CD4-positive, alpha-beta memory T cell (primary cell): ENCODE results near the gene OOSP1. TPM values are rescaled to one million over a fixed set of nuclear protein-coding genes. Genes with fewer than 3 reads are reported as not detected.

ENCODE experiments used
- CTCF ChIA-PET: fragments of 350-600 bp; sonication (Branson Sonifier 250); formaldehyde crosslinking; loops from one replicate; lab custom pipeline; 2021; ENCODE audit warnings: inconsistent platforms; ENCODE audit not compliant: partially characterized antibody; lab: Charles Lee
- POLR2A ChIA-PET: fragments of 350-600 bp; sonication (Branson Sonifier 250); formaldehyde crosslinking; loops from one replicate; lab custom pipeline; 2021; ENCODE audit not compliant: partially characterized antibody; lab: Charles Lee
- DNase-seq, 5 donors: peaks; one replicate each; pipeline versions ENCODE4 v3.0.0 to v3.0.0-alpha.2; 2020 to 2022; ENCODE audit warnings: mixed read lengths in 1 of 5
- H3K27ac ChIP-seq: one replicate; pipeline ENCODE4 v1.7.0; 2013; ENCODE audit warnings: low read depth, low read length
- H3K27me3 ChIP-seq: 2 replicates; pipeline ENCODE4 v1.7.0; 2013; ENCODE audit warnings: mild to moderate bottlenecking, low read length, moderate library complexity; ENCODE audit not compliant: insufficient read depth
- H3K36me3 ChIP-seq: 2 replicates; pipeline ENCODE4 v1.7.0; 2013; ENCODE audit warnings: mild to moderate bottlenecking, low read length, moderate library complexity; ENCODE audit not compliant: insufficient read depth
- H3K4me1 ChIP-seq: 2 replicates; pipeline ENCODE4 v1.7.0; 2013; ENCODE audit warnings: mild to moderate bottlenecking, low read length, moderate library complexity; ENCODE audit not compliant: insufficient read depth
- H3K4me3 ChIP-seq, 2 donors: one replicate each; pipeline ENCODE4 v1.7.0; 2013; ENCODE audit warnings: low read length in 2 of 2, mild to moderate bottlenecking in 1 of 2
- H3K9me3 ChIP-seq, 2 donors: one replicate each; pipeline ENCODE4 v1.7.0; 2013; ENCODE audit warnings: low read length in 2 of 2, control low read depth in 1 of 2; ENCODE audit not compliant: control insufficient read depth in 1 of 2
- H3K27ac Mint-ChIP-seq, 7 donors: one replicate each; pipeline ENCODE4 v1.8.0; 2020 to 2021; ENCODE audit warnings: mixed read lengths in 7 of 7, mild to moderate bottlenecking in 6 of 7, inconsistent platforms in 3 of 7, moderate library complexity in 3 of 7
- H3K27me3 Mint-ChIP-seq, 2 donors: one replicate each; pipeline ENCODE4 v1.8.0; 2020 to 2021; ENCODE audit warnings: mixed read lengths in 2 of 2
- H3K36me3 Mint-ChIP-seq, 2 donors: one replicate each; pipeline ENCODE4 v1.8.0; 2020 to 2021; ENCODE audit warnings: mixed read lengths in 2 of 2, inconsistent platforms in 1 of 2, mild to moderate bottlenecking in 1 of 2
- H3K4me1 Mint-ChIP-seq, 4 donors: one replicate each; pipeline ENCODE4 v1.8.0; 2020 to 2021; ENCODE audit warnings: mixed read lengths in 4 of 4, mild to moderate bottlenecking in 1 of 4
- H3K4me3 Mint-ChIP-seq, 8 donors: one replicate each; pipeline ENCODE4 v1.8.0; 2020 to 2021; ENCODE audit warnings: mixed read lengths in 8 of 8, mild to moderate bottlenecking in 7 of 8, moderate library complexity in 6 of 8, inconsistent platforms in 3 of 8
- H3K9me3 Mint-ChIP-seq, 8 donors: one replicate each; pipeline ENCODE4 v1.8.0; 2020 to 2021; ENCODE audit warnings: mixed read lengths in 8 of 8, mild to moderate bottlenecking in 5 of 8, inconsistent platforms in 3 of 8, moderate library complexity in 1 of 8
- intact Hi-C: fragments of 100-400 bp; cut with micrococcal nuclease; formaldehyde crosslinking; loops from one replicate; pipeline ENCODE4 v1.15.1; 2023
- polyA plus RNA-seq, 2 donors: library from polyadenylated mRNA; unstranded; fragments of 300-500 nt; fragmentation: Illumina TruSeq; gene quantifications; one replicate each; pipeline ENCODE4 v1.2.3, GENCODE V29; 2021
- total RNA-seq, 2 experiments: library from RNA; stranded (reverse); gene quantifications; one replicate each; pipeline ENCODE4 v1.2.3, GENCODE V29; 2021

Gene OOSP1
- total and polyA plus RNA-seq, 4 experiments from 2014 or later: not detected

GRCh38 chr11:59997800-59998199 is 59.6 kb downstream of the OOSP1 start:
- no peaks in the 10 kb centered on the region for H3K4me1 Mint-ChIP-seq
- peaks cover 0 to 5% (median 2%) of the 10 kb centered on the region in 8 donors for H3K9me3 Mint-ChIP-seq
- no peak for DNase-seq
- Histone ChIP-seq H3K36me3 (no peaks in the 10 kb centered on the region), H3K27me3 (no peaks in the 10 kb centered on the region), H3K27ac (no peak overlapping the region), H3K4me1 (no peaks in the 10 kb centered on the region), H3K4me3 (no peak overlapping the region), H3K9me3 (no peaks in the 10 kb centered on the region)
- intact Hi-C loops: no loop called here
- CTCF ChIA-PET: no interaction called here
- H3K36me3 Mint-ChIP-seq: no peaks in the 10 kb centered on the region
- peaks cover 4 to 8% of the 10 kb centered on the region in 2 donors for H3K27me3 Mint-ChIP-seq
- no peak overlapping the region for H3K27ac Mint-ChIP-seq
- H3K4me3 Mint-ChIP-seq: no peak overlapping the region
- POLR2A ChIA-PET: no interaction called here

DNA sequence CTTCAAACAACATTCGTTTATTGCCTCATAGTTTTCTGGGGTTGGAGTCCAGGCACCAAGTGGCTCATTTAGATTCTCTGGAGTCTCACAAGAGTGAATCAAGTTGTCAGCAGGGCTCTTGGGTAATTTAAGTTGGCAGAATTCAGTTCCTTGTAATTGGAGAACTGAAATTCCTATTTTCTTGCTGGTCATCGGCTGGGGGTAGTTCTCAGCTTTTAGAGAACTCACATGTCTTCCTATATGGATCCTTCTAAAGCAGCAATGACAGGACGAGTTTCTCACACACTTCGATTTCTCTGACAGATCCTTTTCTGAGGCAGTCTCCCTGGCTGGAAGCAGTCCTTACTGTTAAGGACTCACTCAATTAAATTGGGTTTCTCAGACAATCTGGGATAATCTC is 61.5 kb downstream of the OOSP1 start:
- Histone ChIP-seq H3K36me3 (no peaks in the 10 kb centered on the region), H3K27me3 (no peaks in the 10 kb centered on the region), H3K4me3 (no peak overlapping the region), H3K27ac (no peak overlapping the region), H3K4me1 (no peaks in the 10 kb centered on the region), H3K9me3 (no peaks in the 10 kb centered on the region)
- no peak overlapping the region for H3K27ac Mint-ChIP-seq
- ChIA-PET CTCF (no interaction called here), POLR2A (no interaction called here)
- no peaks in the 10 kb centered on the region for H3K36me3 Mint-ChIP-seq
- intact Hi-C loops: no loop called here
- H3K27me3 Mint-ChIP-seq: peaks cover 5 to 9% of the 10 kb centered on the region in 2 donors
- DNase-seq: no peak
- H3K4me3 Mint-ChIP-seq: no peak overlapping the region
- H3K9me3 Mint-ChIP-seq: peaks cover 0 to 2% (median 0%) of the 10 kb centered on the region in 8 donors
- no peaks in the 10 kb centered on the region for H3K4me1 Mint-ChIP-seq

DNA sequence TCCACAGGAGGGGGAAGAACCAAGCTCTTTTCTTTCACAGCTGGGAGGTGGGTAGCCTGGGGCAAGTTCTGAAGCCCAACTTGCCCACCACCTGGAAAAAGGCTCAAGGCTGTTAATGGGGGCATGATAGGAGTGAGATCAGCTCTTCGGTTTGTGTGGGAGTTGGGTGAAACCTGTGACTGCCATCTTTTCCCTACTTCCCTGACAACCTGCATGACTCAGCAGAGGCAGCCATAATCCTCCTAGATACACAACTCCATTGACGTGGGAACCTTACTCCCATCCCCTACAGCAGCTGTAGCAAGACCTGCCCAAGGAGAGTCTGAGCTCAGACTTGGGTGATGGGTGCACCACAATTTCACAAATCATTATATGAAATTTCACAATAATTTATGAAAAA is 65.5 kb downstream of the OOSP1 start:
- POLR2A ChIA-PET: no interaction called here
- H3K4me3 ChIP-seq: no peak overlapping the region
- no peaks in the 10 kb centered on the region for H3K36me3 Mint-ChIP-seq
- H3K4me1 Mint-ChIP-seq: no peaks in the 10 kb centered on the region
- no peak overlapping the region for H3K4me3 Mint-ChIP-seq
- no peaks in the 10 kb centered on the region for H3K9me3 Mint-ChIP-seq
- no peaks in the 10 kb centered on the region for H3K36me3 ChIP-seq
- H3K27me3 Mint-ChIP-seq: peaks cover 1 to 3% of the 10 kb centered on the region in 2 donors
- no peaks in the 10 kb centered on the region for H3K27me3 ChIP-seq
- intact Hi-C loops: no loop called here
- no peak for DNase-seq
- no peaks in the 10 kb centered on the region for H3K4me1 ChIP-seq
- CTCF ChIA-PET: no interaction called here
- no peak overlapping the region for H3K27ac ChIP-seq
- H3K27ac Mint-ChIP-seq: no peak overlapping the region
- H3K9me3 ChIP-seq: no peaks in the 10 kb centered on the region

DNA sequence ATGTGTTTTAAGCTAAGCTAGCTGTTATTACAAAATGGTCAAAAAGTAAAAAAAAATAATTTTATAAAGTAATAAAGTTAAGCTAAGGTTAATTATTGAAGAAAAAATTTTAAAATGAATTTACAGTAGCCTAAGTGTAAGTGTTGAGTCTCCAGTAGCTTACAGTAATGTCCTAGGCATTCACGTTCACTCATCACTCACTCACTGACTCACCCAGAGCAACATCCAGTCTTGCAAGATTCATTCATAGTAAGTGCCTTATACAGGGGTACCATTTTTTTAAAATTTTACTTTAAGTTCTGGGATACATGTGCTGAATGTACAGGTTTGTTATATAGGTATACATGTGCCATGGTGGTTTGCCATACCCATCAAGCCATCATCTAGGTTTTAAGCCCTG is 67.1 kb downstream of the OOSP1 start:
- no peaks in the 10 kb centered on the region for H3K4me1 Mint-ChIP-seq
- peaks cover 3 to 5% of the 10 kb centered on the region in 2 donors for H3K27me3 Mint-ChIP-seq
- Histone ChIP-seq H3K36me3 (no peaks in the 10 kb centered on the region), H3K27me3 (no peaks in the 10 kb centered on the region), H3K9me3 (no peaks in the 10 kb centered on the region), H3K27ac (no peak overlapping the region), H3K4me1 (no peaks in the 10 kb centered on the region), H3K4me3 (no peak overlapping the region)
- H3K4me3 Mint-ChIP-seq: no peak overlapping the region
- intact Hi-C loops: no loop called here
- H3K36me3 Mint-ChIP-seq: no peaks in the 10 kb centered on the region
- no peak for DNase-seq
- ChIA-PET POLR2A (no interaction called here), CTCF (no interaction called here)
- no peaks in the 10 kb centered on the region for H3K9me3 Mint-ChIP-seq
- H3K27ac Mint-ChIP-seq: no peak overlapping the region

Other genes with a start within 250 kb of the OOSP1 start
- not detected for gene OR10V1, start 224.6 kb upstream of the OOSP1 start, total RNA-seq
- gene OR10V1, start 224.6 kb upstream of the OOSP1 start, polyA plus RNA-seq: not detected
- 10 to 100 TPM; 13.6 to 15.4 TPM for gene STX3, start 183.1 kb upstream of the OOSP1 start, total RNA-seq
- 1 to 10 TPM; 8.6 to 8.7 TPM for gene STX3, start 183.1 kb upstream of the OOSP1 start, polyA plus RNA-seq
- gene MRPL16, start 127.7 kb upstream of the OOSP1 start, total RNA-seq: 10 to 100 TPM; 33.2 to 35.9 TPM
- 10 to 100 TPM; 85.6 to 92.2 TPM for gene MRPL16, start 127.7 kb upstream of the OOSP1 start, polyA plus RNA-seq
- not detected for gene CBLIF, start 92.9 kb upstream of the OOSP1 start, total RNA-seq
- gene CBLIF, start 92.9 kb upstream of the OOSP1 start, polyA plus RNA-seq: not detected
- gene TCN1, start 71.9 kb upstream of the OOSP1 start, total RNA-seq: under 1 TPM; 0.38 to 0.42 TPM
- gene TCN1, start 71.9 kb upstream of the OOSP1 start, polyA plus RNA-seq: not detected
- gene OOSP3, start 59.6 kb upstream of the OOSP1 start, total RNA-seq: not detected
- gene OOSP3, start 59.6 kb upstream of the OOSP1 start, polyA plus RNA-seq: not detected
- gene OOSP4A, start 25.6 kb downstream of the OOSP1 start, total RNA-seq: not detected
- not detected for gene OOSP4A, start 25.6 kb downstream of the OOSP1 start, polyA plus RNA-seq
- not detected for gene OOSP4B, start 78.7 kb downstream of the OOSP1 start, total RNA-seq
- not detected for gene OOSP4B, start 78.7 kb downstream of the OOSP1 start, polyA plus RNA-seq
- not detected for gene OOSP2, start 102.0 kb downstream of the OOSP1 start, total RNA-seq
- gene OOSP2, start 102.0 kb downstream of the OOSP1 start, polyA plus RNA-seq: not detected
- gene MS4A3, start 118.2 kb downstream of the OOSP1 start, total RNA-seq: not detected
- gene MS4A3, start 118.2 kb downstream of the OOSP1 start, polyA plus RNA-seq: under 1 TPM in 1 of 2 donors, not detected in 1; 0.37 TPM
- not detected for gene MS4A2, start 150.2 kb downstream of the OOSP1 start, total RNA-seq
- gene MS4A2, start 150.2 kb downstream of the OOSP1 start, polyA plus RNA-seq: not detected
- gene MS4A6A, start 244.7 kb downstream of the OOSP1 start, total RNA-seq: 1 to 10 TPM; 4.9 to 7.7 TPM
- 1 to 10 TPM; 2.7 to 3.3 TPM for gene MS4A6A, start 244.7 kb downstream of the OOSP1 start, polyA plus RNA-seq